MM.1S (cell line): Measurements from ENCODE around the gene SCAMP3.
A peak's percentile ranks its signal among the peaks of the same experiment; 100 is the strongest.
"Not testable (repeated sequence)": the region's sequence is repeated elsewhere in the genome, so short reads cannot be mapped to it uniquely, and the experiment has no call there.

Source experiments
- DNase-seq: peaks from one replicate; pipeline ENCODE4 v3.0.0-alpha.2; 2015
- H2AFZ ChIP-seq: fragments of 300-600 bp; sonication (generic); 2 replicates; pipeline ENCODE4 v1.6.0; 2016; ENCODE audit warnings: antibody characterized with exemption, low read length
- H3F3A ChIP-seq: fragments of 300-600 bp; sonication (generic); 2 replicates; pipeline ENCODE4 v1.6.1; 2016; ENCODE audit warnings: mild to moderate bottlenecking, antibody characterized with exemption, low read length, moderate library complexity, mixed read lengths; ENCODE audit not compliant: insufficient read depth
- H3K27ac ChIP-seq: fragments of 300-600 bp; sonication (generic); 2 replicates; pipeline ENCODE4 v1.5.1; 2016; ENCODE audit warnings: mild to moderate bottlenecking, low read length
- H3K27me3 ChIP-seq: fragments of 300-600 bp; sonication (generic); replicated peaks from 2 replicates; pipeline ENCODE4 v1.6.0; 2016; ENCODE audit warnings: low read length; ENCODE audit not compliant: insufficient read depth
- H3K36me3 ChIP-seq: fragments of 300-600 bp; sonication (generic); replicated peaks from 2 replicates; pipeline ENCODE4 v1.6.1; 2016; ENCODE audit warnings: mild to moderate bottlenecking, low read length, mixed read lengths; ENCODE audit not compliant: insufficient read depth
- H3K4me1 ChIP-seq: fragments of 300-600 bp; sonication (generic); 2 replicates; pipeline ENCODE4 v1.6.1; 2016; ENCODE audit warnings: low read length, mixed read lengths
- H3K4me2 ChIP-seq: fragments of 300-600 bp; sonication (generic); 2 replicates; pipeline ENCODE4 v1.6.0; 2016; ENCODE audit warnings: low read depth, low read length
- H3K4me3 ChIP-seq: fragments of 300-600 bp; sonication (generic); 2 replicates; pipeline ENCODE4 v1.5.1; 2016; ENCODE audit warnings: low read length, mixed read lengths
- H3K79me2 ChIP-seq: fragments of 300-600 bp; sonication (generic); 2 replicates; pipeline ENCODE4 v1.6.1; 2016; ENCODE audit warnings: mixed run types, low read length, mixed read lengths
- H3K9ac ChIP-seq: fragments of 300-600 bp; sonication (generic); 2 replicates; pipeline ENCODE4 v1.6.1; 2016; ENCODE audit warnings: low read length, mixed read lengths
- H3K9me2 ChIP-seq: fragments of 300-600 bp; sonication (generic); replicated peaks from 2 replicates; pipeline ENCODE4 v1.6.1; 2016; ENCODE audit warnings: mild to moderate bottlenecking, low read length, mixed read lengths; ENCODE audit not compliant: insufficient read depth
- H3K9me3 ChIP-seq: fragments of 300-600 bp; sonication (generic); replicated peaks from 2 replicates; pipeline ENCODE4 v1.6.1; 2016; ENCODE audit warnings: mild to moderate bottlenecking, low read length, mixed read lengths; ENCODE audit not compliant: insufficient read depth
- H4K20me1 ChIP-seq: fragments of 300-600 bp; sonication (generic); 2 replicates; pipeline ENCODE4 v1.6.1; 2016; ENCODE audit warnings: mild to moderate bottlenecking, low read length, moderate library complexity, mixed read lengths; ENCODE audit not compliant: insufficient read depth
- CTCF ChIP-seq: fragments of 300-600 bp; sonication (generic); IDR thresholded peaks from 2 replicates; pipeline ENCODE4 v1.5.1; 2016; ENCODE audit warnings: antibody characterized with exemption, low read length, mixed read lengths
- EZH2 ChIP-seq: fragments of 300-600 bp; sonication (generic); optimal IDR thresholded peaks from 2 replicates; pipeline ENCODE3; 2017; ENCODE audit warnings: low read depth, mild to moderate bottlenecking, antibody characterized with exemption, low read length, mixed read lengths
- EZH2phosphoT487 ChIP-seq: fragments of 300-600 bp; sonication (generic); IDR thresholded peaks from 2 replicates; pipeline ENCODE4 v1.6.1; 2018; ENCODE audit warnings: antibody characterized with exemption, low read length

The SCAMP3 gene

GRCh38 chr1:155226910-155227260, 35.3 kb downstream of the SCAMP3 start:
- peak overlapping the region; percentile 92 for H3K4me2 ChIP-seq
- peak overlapping the region; percentile 73 for H2AFZ ChIP-seq
- peaks cover 11% of the 10 kb centered on the region; the same call in 1 of the 2 replicates for H3K79me2 ChIP-seq
- H3K9ac ChIP-seq: peak overlapping the region; percentile 79
- no peaks in the 10 kb centered on the region; the same call in 1 of the 2 replicates for H3K27me3 ChIP-seq
- peaks cover 10% of the 10 kb centered on the region for H3K4me1 ChIP-seq
- H3F3A ChIP-seq: peaks cover 27% of the 10 kb centered on the region
- H3K9me2 ChIP-seq: no peaks in the 10 kb centered on the region
- DNase-seq: peak; percentile 70
- peak overlapping the region; percentile 71 for H3K4me3 ChIP-seq
- no peaks in the 10 kb centered on the region for H4K20me1 ChIP-seq
- H3K9me3 ChIP-seq: no peaks in the 10 kb centered on the region
- no peaks in the 10 kb centered on the region for H3K36me3 ChIP-seq
- TF ChIP-seq EZH2phosphoT487 (no peak), CTCF (no peak; the same call in 1 of the 2 replicates), EZH2 (no peak)
- peak overlapping the region; percentile 63 for H3K27ac ChIP-seq

- Histone ChIP-seq H4K20me1 (no peaks in the 10 kb centered on the region), H3F3A (peaks cover 27% of the 10 kb centered on the region), H3K9ac (peak overlapping the region; percentile 79), H3K9me3 (no peaks in the 10 kb centered on the region), H3K36me3 (no peaks in the 10 kb centered on the region), H3K9me2 (no peaks in the 10 kb centered on the region), H3K27ac (peak overlapping the region; percentile 63; the same call in 1 of the 2 replicates), H3K4me2 (peak overlapping the region; percentile 92), H3K79me2 (peaks cover 11% of the 10 kb centered on the region; the same call in 1 of the 2 replicates), H3K4me3 (peak overlapping the region; percentile 71), H2AFZ (peak overlapping the region; percentile 73), H3K4me1 (peaks cover 10% of the 10 kb centered on the region), H3K27me3 (no peaks in the 10 kb centered on the region; the same call in 1 of the 2 replicates)
- no peak for TF ChIP-seq EZH2phosphoT487
- TF ChIP-seq CTCF: peak; percentile 77
- peak; percentile 87 for DNase-seq
Measured at GRCh38 chr1:155226188-155226909, 35.8 kb downstream of the SCAMP3 start.

- H3K36me3 ChIP-seq, H3K27ac ChIP-seq, H2AFZ ChIP-seq, H3K9me2 ChIP-seq, H3K27me3 ChIP-seq, DNase-seq, H3K4me2 ChIP-seq, H3K9me3 ChIP-seq, H4K20me1 ChIP-seq, H3K9ac ChIP-seq, H3K4me3 ChIP-seq: not testable (repeated sequence)
- Histone ChIP-seq H3K79me2 (peaks cover 11% of the 10 kb centered on the region; the same call in 1 of the 2 replicates), H3K4me1 (peaks cover 10% of the 10 kb centered on the region), H3F3A (peaks cover 27% of the 10 kb centered on the region)
Measured at GRCh38 chr1:155225404-155225759, 36.8 kb downstream of the SCAMP3 start.

GRCh38 chr1:155223047-155223446, 39.1 kb downstream of the SCAMP3 start:
- H3F3A ChIP-seq: peaks cover 27% of the 10 kb centered on the region

More at GRCh38 chr1:155223047-155223446, 39.1 kb downstream of the SCAMP3 start:
- Histone ChIP-seq H3K4me2 (peak overlapping the region; percentile 22; the same call in 1 of the 2 replicates), H3K9me2 (no peaks in the 10 kb centered on the region), H3K79me2 (peaks cover 11% of the 10 kb centered on the region; the same call in 1 of the 2 replicates), H3K9ac (no peak overlapping the region), H3K9me3 (no peaks in the 10 kb centered on the region), H3K27me3 (no peaks in the 10 kb centered on the region), H2AFZ (no peak overlapping the region), H3K4me3 (no peak overlapping the region), H3K4me1 (peaks cover 11% of the 10 kb centered on the region), H3K36me3 (no peaks in the 10 kb centered on the region), H4K20me1 (no peaks in the 10 kb centered on the region), H3K27ac (peak overlapping the region; percentile 11; the same call in 1 of the 2 replicates)
- TF ChIP-seq CTCF (no peak), EZH2 (no peak), EZH2phosphoT487 (no peak)
- no peak for DNase-seq
